ENCODE data around the gene PPP1R2C. TPM values are rescaled to one million over a fixed set of nuclear protein-coding genes. Genes with fewer than 3 reads are reported as not detected.

Gene PPP1R2C
- polyA plus RNA-seq, 2 donors, result not detected

- WGBS, 2 donors, result 72 to 74% methylated on average over 2 of the region's 2 CpGs
- Histone ChIP-seq H3K9me3 (ENCODE audit: control insufficient read depth in 2 of 2, insufficient read depth in 1 of 2, low read depth in 1 of 2, low read length in 1 of 2) (no peaks in the 10 kb centered on the region), H3K4me1 (ENCODE audit: control insufficient read depth in 2 of 2, insufficient read depth in 2 of 2, low read length in 1 of 2) (no peaks in the 10 kb centered on the region), H3K4me3 (ENCODE audit: low read depth in 1 of 2, low read length in 2 of 2) (no peak overlapping the region), H3K36me3 (ENCODE audit: control insufficient read depth in 2 of 2, insufficient read depth in 2 of 2, low read length in 1 of 2) (no peaks in the 10 kb centered on the region), H3K27me3 (ENCODE audit: control insufficient read depth in 1 of 2, insufficient read depth in 2 of 2, low read length in 2 of 2) (peaks cover 0 to 3% of the 10 kb centered on the region in 2 donors), H3K27ac (ENCODE audit: low read depth in 2 of 2, low read length in 1 of 2) (no peak overlapping the region)
Observed at GRCh38 chrX:42803320-42803719, 25.4 kb upstream of the PPP1R2C start.

GRCh38 chrX:42797651-42798269 lies 19.8 kb upstream of the PPP1R2C start:
- Histone ChIP-seq H3K9me3 (ENCODE audit: control insufficient read depth in 2 of 2, insufficient read depth in 1 of 2, low read depth in 1 of 2, low read length in 1 of 2) (no peaks in the 10 kb centered on the region), H3K4me3 (ENCODE audit: low read depth in 1 of 2, low read length in 2 of 2) (no peak overlapping the region), H3K4me1 (ENCODE audit: control insufficient read depth in 2 of 2, insufficient read depth in 2 of 2, low read length in 1 of 2) (no peaks in the 10 kb centered on the region), H3K27ac (ENCODE audit: low read depth in 2 of 2, low read length in 1 of 2) (no peak overlapping the region), H3K27me3 (ENCODE audit: control insufficient read depth in 1 of 2, insufficient read depth in 2 of 2, low read length in 2 of 2) (peaks cover 0 to 3% of the 10 kb centered on the region in 2 donors), H3K36me3 (ENCODE audit: control insufficient read depth in 2 of 2, insufficient read depth in 2 of 2, low read length in 1 of 2) (no peaks in the 10 kb centered on the region)
- WGBS, 2 donors, result 60 to 71% methylated on average over 9 of the region's 9 CpGs

DNA sequence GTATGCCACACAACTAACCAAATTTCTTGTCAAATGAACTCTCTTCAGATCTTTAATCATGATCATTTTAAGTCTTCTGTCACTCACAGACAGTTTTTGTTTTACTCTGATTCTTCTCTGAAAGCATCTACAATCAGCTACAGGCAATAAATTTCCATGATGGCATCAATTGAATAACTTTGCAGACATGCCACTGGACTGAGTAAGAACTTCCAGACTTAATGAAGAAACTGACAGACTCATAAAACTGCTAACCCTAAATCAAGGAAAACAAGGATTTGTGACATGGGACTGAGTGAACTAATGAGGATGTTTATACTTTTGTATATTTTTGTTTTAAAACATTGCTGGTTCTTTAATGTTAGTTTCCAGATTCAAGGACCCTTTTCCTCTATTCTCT lies 5.5 kb upstream of the PPP1R2C start:
- no peak overlapping the region for H3K27ac ChIP-seq (ENCODE audit: low read depth in 2 of 2, low read length in 1 of 2)
- peaks cover 0 to 3% of the 10 kb centered on the region in 2 donors for H3K27me3 ChIP-seq (ENCODE audit: control insufficient read depth in 1 of 2, insufficient read depth in 2 of 2, low read length in 2 of 2)
- H3K9me3 ChIP-seq (ENCODE audit: control insufficient read depth in 2 of 2, insufficient read depth in 1 of 2, low read depth in 1 of 2, low read length in 1 of 2), result no peaks in the 10 kb centered on the region
- H3K4me3 ChIP-seq (ENCODE audit: low read depth in 1 of 2, low read length in 2 of 2), result no peak overlapping the region
- no peaks in the 10 kb centered on the region for H3K4me1 ChIP-seq (ENCODE audit: control insufficient read depth in 2 of 2, insufficient read depth in 2 of 2, low read length in 1 of 2)
- H3K36me3 ChIP-seq (ENCODE audit: control insufficient read depth in 2 of 2, insufficient read depth in 2 of 2, low read length in 1 of 2), result no peaks in the 10 kb centered on the region

GRCh38 chrX:42776195-42776594 lies 1.8 kb downstream of the PPP1R2C start:
- no peaks in the 10 kb centered on the region for H3K9me3 ChIP-seq (ENCODE audit: control insufficient read depth in 2 of 2, insufficient read depth in 1 of 2, low read depth in 1 of 2, low read length in 1 of 2)
- no peak overlapping the region for H3K27ac ChIP-seq (ENCODE audit: low read depth in 2 of 2, low read length in 1 of 2)
- no peaks in the 10 kb centered on the region for H3K4me1 ChIP-seq (ENCODE audit: control insufficient read depth in 2 of 2, insufficient read depth in 2 of 2, low read length in 1 of 2)
- H3K36me3 ChIP-seq (ENCODE audit: control insufficient read depth in 2 of 2, insufficient read depth in 2 of 2, low read length in 1 of 2), result no peaks in the 10 kb centered on the region
- 54 to 76% methylated on average over 3 of the region's 3 CpGs for WGBS, 2 donors
- no peak overlapping the region for H3K4me3 ChIP-seq (ENCODE audit: low read depth in 1 of 2, low read length in 2 of 2)
- H3K27me3 ChIP-seq (ENCODE audit: control insufficient read depth in 1 of 2, insufficient read depth in 2 of 2, low read length in 2 of 2), result peaks cover 0 to 3% of the 10 kb centered on the region in 2 donors

- H3K36me3 ChIP-seq (ENCODE audit: control insufficient read depth in 2 of 2, insufficient read depth in 2 of 2, low read length in 1 of 2), result no peaks in the 10 kb centered on the region
- no peaks in the 10 kb centered on the region for H3K9me3 ChIP-seq (ENCODE audit: control insufficient read depth in 2 of 2, insufficient read depth in 1 of 2, low read depth in 1 of 2, low read length in 1 of 2)
- no peaks in the 10 kb centered on the region for H3K27me3 ChIP-seq (ENCODE audit: control insufficient read depth in 1 of 2, insufficient read depth in 2 of 2, low read length in 2 of 2)
- H3K4me3 ChIP-seq (ENCODE audit: low read depth in 1 of 2, low read length in 2 of 2), result no peak overlapping the region
- WGBS, 2 donors, result 75 to 76% methylated on average over 2 of the region's 2 CpGs
- H3K27ac ChIP-seq (ENCODE audit: low read depth in 2 of 2, low read length in 1 of 2), result no peak overlapping the region
- H3K4me1 ChIP-seq (ENCODE audit: control insufficient read depth in 2 of 2, insufficient read depth in 2 of 2, low read length in 1 of 2), result no peaks in the 10 kb centered on the region
Observed at GRCh38 chrX:42772874-42773273, 5.1 kb downstream of the PPP1R2C start.

- no peaks in the 10 kb centered on the region for H3K9me3 ChIP-seq (ENCODE audit: control insufficient read depth in 2 of 2, insufficient read depth in 1 of 2, low read depth in 1 of 2, low read length in 1 of 2)
- WGBS, 2 donors, result 71 to 73% methylated on average over 2 of the region's 2 CpGs
- H3K4me3 ChIP-seq (ENCODE audit: low read depth in 1 of 2, low read length in 2 of 2), result no peak overlapping the region
- H3K27ac ChIP-seq (ENCODE audit: low read depth in 2 of 2, low read length in 1 of 2), result no peak overlapping the region
- H3K36me3 ChIP-seq (ENCODE audit: control insufficient read depth in 2 of 2, insufficient read depth in 2 of 2, low read length in 1 of 2), result no peaks in the 10 kb centered on the region
- no peaks in the 10 kb centered on the region for H3K27me3 ChIP-seq (ENCODE audit: control insufficient read depth in 1 of 2, insufficient read depth in 2 of 2, low read length in 2 of 2)
- H3K4me1 ChIP-seq (ENCODE audit: control insufficient read depth in 2 of 2, insufficient read depth in 2 of 2, low read length in 1 of 2), result no peaks in the 10 kb centered on the region
Observed at GRCh38 chrX:42771506-42772335, 6.2 kb downstream of the PPP1R2C start.

DNA sequence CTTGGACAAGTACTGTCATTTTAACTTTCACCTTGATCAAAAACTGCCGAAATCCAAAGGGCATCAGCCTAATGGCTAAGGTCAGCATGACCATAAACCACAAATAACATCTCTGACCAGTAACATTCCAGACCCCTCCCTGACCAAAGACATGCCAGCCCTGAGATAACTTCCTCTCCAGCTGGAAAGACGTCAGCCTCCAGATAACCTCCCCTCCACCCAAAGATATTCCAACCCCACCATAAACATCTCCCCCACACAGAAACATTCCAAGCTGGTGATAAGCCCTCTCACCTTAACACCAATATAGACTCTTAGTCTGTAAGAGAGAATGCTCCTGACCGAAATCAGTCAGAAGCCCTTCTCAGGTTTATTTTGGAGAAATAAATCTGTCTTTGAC lies 7.4 kb downstream of the PPP1R2C start:
- no peaks in the 10 kb centered on the region for H3K9me3 ChIP-seq (ENCODE audit: control insufficient read depth in 2 of 2, insufficient read depth in 1 of 2, low read depth in 1 of 2, low read length in 1 of 2)
- WGBS, 2 donors, result 87% methylated on average over 3 of the region's 3 CpGs
- H3K27ac ChIP-seq (ENCODE audit: low read depth in 2 of 2, low read length in 1 of 2), result no peak overlapping the region
- no peaks in the 10 kb centered on the region for H3K36me3 ChIP-seq (ENCODE audit: control insufficient read depth in 2 of 2, insufficient read depth in 2 of 2, low read length in 1 of 2)
- H3K4me1 ChIP-seq (ENCODE audit: control insufficient read depth in 2 of 2, insufficient read depth in 2 of 2, low read length in 1 of 2), result no peaks in the 10 kb centered on the region
- H3K4me3 ChIP-seq (ENCODE audit: low read depth in 1 of 2, low read length in 2 of 2), result no peak overlapping the region
- no peaks in the 10 kb centered on the region for H3K27me3 ChIP-seq (ENCODE audit: control insufficient read depth in 1 of 2, insufficient read depth in 2 of 2, low read length in 2 of 2)

DNA sequence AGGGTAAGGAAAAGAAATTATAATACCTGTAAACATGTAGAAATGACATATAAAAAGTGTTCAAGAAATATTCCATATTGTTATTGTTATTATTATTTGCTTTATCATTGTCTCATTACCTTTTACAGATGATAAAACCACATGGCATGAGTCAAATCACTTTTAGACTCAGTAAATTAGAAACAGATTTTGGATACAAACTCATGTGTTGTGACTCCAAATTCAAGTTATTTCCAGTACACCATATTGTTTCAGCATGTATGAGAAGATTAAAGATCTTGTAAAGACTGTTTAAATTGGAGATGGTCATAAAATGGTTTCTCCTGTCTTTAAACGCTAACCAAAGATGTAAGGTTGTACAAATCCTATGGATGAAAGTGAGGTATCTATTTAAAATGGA lies 18.1 kb downstream of the PPP1R2C start:
- 79% methylated on average over 1 of the region's 1 CpG for WGBS, 2 donors
- Histone ChIP-seq H3K4me1 (ENCODE audit: control insufficient read depth in 2 of 2, insufficient read depth in 2 of 2, low read length in 1 of 2) (no peaks in the 10 kb centered on the region), H3K27me3 (ENCODE audit: control insufficient read depth in 1 of 2, insufficient read depth in 2 of 2, low read length in 2 of 2) (peaks cover 0 to 2% of the 10 kb centered on the region in 2 donors), H3K36me3 (ENCODE audit: control insufficient read depth in 2 of 2, insufficient read depth in 2 of 2, low read length in 1 of 2) (no peaks in the 10 kb centered on the region), H3K9me3 (ENCODE audit: control insufficient read depth in 2 of 2, insufficient read depth in 1 of 2, low read depth in 1 of 2, low read length in 1 of 2) (no peaks in the 10 kb centered on the region), H3K27ac (ENCODE audit: low read depth in 2 of 2, low read length in 1 of 2) (no peak overlapping the region), H3K4me3 (ENCODE audit: low read depth in 1 of 2, low read length in 2 of 2) (no peak overlapping the region)

DNA sequence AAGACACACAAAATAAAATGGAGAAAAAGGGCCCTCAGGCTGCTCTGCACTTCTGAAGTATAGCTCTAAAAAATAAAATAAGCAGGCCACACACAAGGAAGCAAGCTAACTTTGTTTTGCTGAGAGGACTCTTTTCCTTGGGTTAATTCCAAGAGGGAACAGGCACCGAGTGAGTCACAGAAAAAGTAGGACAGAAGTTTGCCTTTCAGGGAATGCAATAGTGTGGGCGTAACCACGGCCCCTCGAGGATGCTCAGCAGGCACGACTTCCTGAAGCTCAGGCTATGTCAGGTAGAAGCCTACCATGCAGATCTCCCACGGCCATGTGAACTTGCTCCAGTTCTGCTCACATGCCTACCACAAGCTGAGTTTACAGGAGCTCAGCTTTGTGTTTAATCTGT lies 22.1 kb downstream of the PPP1R2C start:
- Histone ChIP-seq H3K4me3 (ENCODE audit: low read depth in 1 of 2, low read length in 2 of 2) (no peak overlapping the region), H3K27me3 (ENCODE audit: control insufficient read depth in 1 of 2, insufficient read depth in 2 of 2, low read length in 2 of 2) (peaks cover 0 to 2% of the 10 kb centered on the region in 2 donors), H3K27ac (ENCODE audit: low read depth in 2 of 2, low read length in 1 of 2) (no peak overlapping the region), H3K4me1 (ENCODE audit: control insufficient read depth in 2 of 2, insufficient read depth in 2 of 2, low read length in 1 of 2) (no peaks in the 10 kb centered on the region), H3K9me3 (ENCODE audit: control insufficient read depth in 2 of 2, insufficient read depth in 1 of 2, low read depth in 1 of 2, low read length in 1 of 2) (no peaks in the 10 kb centered on the region), H3K36me3 (ENCODE audit: control insufficient read depth in 2 of 2, insufficient read depth in 2 of 2, low read length in 1 of 2) (no peaks in the 10 kb centered on the region)
- 22 to 59% methylated on average over 6 of the region's 6 CpGs for WGBS, 2 donors

GRCh38 chrX:42754603-42755002 lies 23.4 kb downstream of the PPP1R2C start:
- Histone ChIP-seq H3K4me1 (ENCODE audit: control insufficient read depth in 2 of 2, insufficient read depth in 2 of 2, low read length in 1 of 2) (no peaks in the 10 kb centered on the region), H3K27me3 (ENCODE audit: control insufficient read depth in 1 of 2, insufficient read depth in 2 of 2, low read length in 2 of 2) (peaks cover 0 to 2% of the 10 kb centered on the region in 2 donors), H3K36me3 (ENCODE audit: control insufficient read depth in 2 of 2, insufficient read depth in 2 of 2, low read length in 1 of 2) (no peaks in the 10 kb centered on the region), H3K4me3 (ENCODE audit: low read depth in 1 of 2, low read length in 2 of 2) (no peak overlapping the region), H3K27ac (ENCODE audit: low read depth in 2 of 2, low read length in 1 of 2) (no peak overlapping the region), H3K9me3 (ENCODE audit: control insufficient read depth in 2 of 2, insufficient read depth in 1 of 2, low read depth in 1 of 2, low read length in 1 of 2) (no peaks in the 10 kb centered on the region)
- WGBS, 2 donors, result 57 to 80% methylated on average over 2 of the region's 2 CpGs
